Thyroid gland (tissue), 4 donors: ENCODE results near the gene ING1.

Experiments
- POLR2A ChIP-seq, 2 donors: fragments of 450-650 bp; IDR thresholded peaks; one replicate each; pipeline ENCODE4 v1.6.1; 2017; ENCODE audit warnings: antibody characterized with exemption in 2 of 2, mild to moderate bottlenecking in 2 of 2, moderate library complexity in 1 of 2
- TF ChIP-seq, protein P1 (sequence below), 6 experiments: fragments of 200-600 bp in 3 of 6; fragments of 450-650 bp in 3 of 6; sonication (generic) in 3 of 6; IDR thresholded peaks; one replicate each; pipeline ENCODE4 v1.5.1; 2016 to 2019; ENCODE audit warnings: antibody characterized with exemption in 6 of 6, mild to moderate bottlenecking in 2 of 6, inconsistent platforms in 1 of 6, moderate library complexity in 1 of 6

DNA sequence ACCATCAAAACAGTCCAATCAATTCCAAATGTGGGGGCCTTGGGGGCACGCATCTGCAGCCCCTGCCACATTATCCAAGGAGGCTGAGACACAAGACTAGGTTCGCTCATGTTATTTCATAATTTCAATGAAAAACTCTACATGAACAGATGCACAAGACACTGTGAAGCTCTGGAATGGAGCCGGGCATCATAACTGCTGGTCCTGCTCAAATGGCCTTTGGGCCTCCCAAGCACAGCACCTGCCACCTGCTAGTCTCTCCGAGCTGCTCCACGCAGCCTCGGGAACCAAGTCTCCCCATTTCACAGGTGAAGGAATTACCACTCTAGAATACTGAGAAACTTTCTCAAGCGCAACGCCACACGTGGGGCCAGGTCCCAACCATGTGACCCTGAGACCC lies 24.5 kb upstream of the ING1 start:
- TF ChIP-seq, protein P1, sequence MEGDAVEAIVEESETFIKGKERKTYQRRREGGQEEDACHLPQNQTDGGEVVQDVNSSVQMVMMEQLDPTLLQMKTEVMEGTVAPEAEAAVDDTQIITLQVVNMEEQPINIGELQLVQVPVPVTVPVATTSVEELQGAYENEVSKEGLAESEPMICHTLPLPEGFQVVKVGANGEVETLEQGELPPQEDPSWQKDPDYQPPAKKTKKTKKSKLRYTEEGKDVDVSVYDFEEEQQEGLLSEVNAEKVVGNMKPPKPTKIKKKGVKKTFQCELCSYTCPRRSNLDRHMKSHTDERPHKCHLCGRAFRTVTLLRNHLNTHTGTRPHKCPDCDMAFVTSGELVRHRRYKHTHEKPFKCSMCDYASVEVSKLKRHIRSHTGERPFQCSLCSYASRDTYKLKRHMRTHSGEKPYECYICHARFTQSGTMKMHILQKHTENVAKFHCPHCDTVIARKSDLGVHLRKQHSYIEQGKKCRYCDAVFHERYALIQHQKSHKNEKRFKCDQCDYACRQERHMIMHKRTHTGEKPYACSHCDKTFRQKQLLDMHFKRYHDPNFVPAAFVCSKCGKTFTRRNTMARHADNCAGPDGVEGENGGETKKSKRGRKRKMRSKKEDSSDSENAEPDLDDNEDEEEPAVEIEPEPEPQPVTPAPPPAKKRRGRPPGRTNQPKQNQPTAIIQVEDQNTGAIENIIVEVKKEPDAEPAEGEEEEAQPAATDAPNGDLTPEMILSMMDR (IDR thresholded peaks at IDR 0.05), result no peak
- no peak for TF ChIP-seq POLR2A (IDR thresholded peaks at IDR 0.05)
